Stimulated activated memory B cell treated with anti-CD40 and anti-IgM and Interleukin-4, amounts not matched to agents 10 μg/mL and 1 μg/mL and 100 μg/mL, for 72 hours (primary cell): ENCODE measurements around the gene ABCC9.
"Not testable (repeated sequence)": the region's sequence is repeated elsewhere in the genome, so short reads cannot be mapped to it uniquely, and the experiment has no call there.

Experiments used
- ATAC-seq: fragments of 150-1000 bp; cut with Tn5 transposase; 2 replicates; pipeline ENCODE4 v1.10.0; 2021
- H3K27ac Mint-ChIP-seq: one replicate; pipeline ENCODE4 v1.8.0; 2022; ENCODE audit warnings: mild to moderate bottlenecking, mixed read lengths
- H3K27me3 Mint-ChIP-seq: one replicate; pipeline ENCODE4 v1.8.0; 2022; ENCODE audit warnings: mixed read lengths
- H3K36me3 Mint-ChIP-seq: one replicate; pipeline ENCODE4 v1.8.0; 2022; ENCODE audit warnings: mixed read lengths
- H3K4me1 Mint-ChIP-seq: one replicate; pipeline ENCODE4 v1.8.0; 2022; ENCODE audit warnings: mixed read lengths
- H3K4me3 Mint-ChIP-seq: one replicate; pipeline ENCODE4 v1.8.0; 2022; ENCODE audit warnings: mild to moderate bottlenecking, moderate library complexity, mixed read lengths
- H3K9me3 Mint-ChIP-seq: one replicate; pipeline ENCODE4 v1.8.0; 2022; ENCODE audit warnings: mixed read lengths

ABCC9 gene

GRCh38 chr12:21797539-21797938 lies 143.7 kb downstream of the ABCC9 start:
- peaks cover 13% of the 10 kb centered on the region for H3K27me3 Mint-ChIP-seq
- H3K4me1 Mint-ChIP-seq, result no peaks in the 10 kb centered on the region
- ATAC-seq, result no peak
- no peaks in the 10 kb centered on the region for H3K36me3 Mint-ChIP-seq
- H3K9me3 Mint-ChIP-seq, result no peaks in the 10 kb centered on the region
- H3K27ac Mint-ChIP-seq, result no peak overlapping the region
- no peak overlapping the region for H3K4me3 Mint-ChIP-seq

- Mint-ChIP-seq H3K4me1 (no peaks in the 10 kb centered on the region), H3K9me3 (no peaks in the 10 kb centered on the region), H3K27ac (no peak overlapping the region), H3K27me3 (peaks cover 18% of the 10 kb centered on the region), H3K36me3 (no peaks in the 10 kb centered on the region), H3K4me3 (no peak overlapping the region)
- no peak for ATAC-seq
Observed at GRCh38 chr12:21795648-21796328, 145.4 kb downstream of the ABCC9 start.

GRCh38 chr12:21794807-21795595 lies 146.2 kb downstream of the ABCC9 start:
- not testable (repeated sequence) for H3K36me3 Mint-ChIP-seq, H3K9me3 Mint-ChIP-seq, H3K27ac Mint-ChIP-seq

GRCh38 chr12:21789687-21790086 lies 151.5 kb downstream of the ABCC9 start:
- not testable (repeated sequence) for H3K4me1 Mint-ChIP-seq, H3K27ac Mint-ChIP-seq, H3K36me3 Mint-ChIP-seq, ATAC-seq, H3K4me3 Mint-ChIP-seq, H3K9me3 Mint-ChIP-seq
- peaks cover 18% of the 10 kb centered on the region for H3K27me3 Mint-ChIP-seq

More at GRCh38 chr12:21794807-21795595, 146.2 kb downstream of the ABCC9 start:
- H3K4me1 Mint-ChIP-seq, ATAC-seq, H3K4me3 Mint-ChIP-seq: not testable (repeated sequence)
- H3K27me3 Mint-ChIP-seq, result peaks cover 18% of the 10 kb centered on the region

- Mint-ChIP-seq H3K27ac (no peak overlapping the region), H3K27me3 (peaks cover 9% of the 10 kb centered on the region), H3K9me3 (peaks cover 1% of the 10 kb centered on the region), H3K4me3 (no peak overlapping the region), H3K36me3 (no peaks in the 10 kb centered on the region), H3K4me1 (no peaks in the 10 kb centered on the region)
- ATAC-seq, result no peak
Observed at GRCh38 chr12:21788089-21788983, 152.9 kb downstream of the ABCC9 start.

GRCh38 chr12:21786041-21786531 lies 155.1 kb downstream of the ABCC9 start:
- Mint-ChIP-seq H3K27ac (no peak overlapping the region), H3K4me1 (no peaks in the 10 kb centered on the region), H3K9me3 (peaks cover 3% of the 10 kb centered on the region), H3K4me3 (no peak overlapping the region), H3K36me3 (no peaks in the 10 kb centered on the region), H3K27me3 (no peaks in the 10 kb centered on the region)
- ATAC-seq, result no peak

GRCh38 chr12:21782723-21783122 lies 158.5 kb downstream of the ABCC9 start:
- not testable (repeated sequence) for H3K9me3 Mint-ChIP-seq, H3K4me3 Mint-ChIP-seq

GRCh38 chr12:21780786-21781185 lies 160.4 kb downstream of the ABCC9 start:
- peaks cover 14% of the 10 kb centered on the region for H3K27me3 Mint-ChIP-seq
- ATAC-seq, result no peak
- H3K4me1 Mint-ChIP-seq, result no peaks in the 10 kb centered on the region
- H3K9me3 Mint-ChIP-seq, result peaks cover 3% of the 10 kb centered on the region
- no peaks in the 10 kb centered on the region for H3K36me3 Mint-ChIP-seq
- H3K4me3 Mint-ChIP-seq, result no peak overlapping the region
- no peak overlapping the region for H3K27ac Mint-ChIP-seq

More at GRCh38 chr12:21782723-21783122, 158.5 kb downstream of the ABCC9 start:
- ATAC-seq, H3K27ac Mint-ChIP-seq, H3K4me1 Mint-ChIP-seq, H3K36me3 Mint-ChIP-seq, H3K27me3 Mint-ChIP-seq: not testable (repeated sequence)

GRCh38 chr12:21776175-21776574 lies 165.1 kb downstream of the ABCC9 start:
- Mint-ChIP-seq H3K27ac (no peak overlapping the region), H3K27me3 (peaks cover 39% of the 10 kb centered on the region), H3K9me3 (no peaks in the 10 kb centered on the region), H3K4me3 (no peak overlapping the region), H3K36me3 (no peaks in the 10 kb centered on the region), H3K4me1 (peaks cover 5% of the 10 kb centered on the region)
- ATAC-seq, result no peak

- ATAC-seq, result no peak
- H3K27ac Mint-ChIP-seq, result no peak overlapping the region
- H3K4me1 Mint-ChIP-seq, result peaks cover 5% of the 10 kb centered on the region
- H3K36me3 Mint-ChIP-seq, result no peaks in the 10 kb centered on the region
- no peak overlapping the region for H3K4me3 Mint-ChIP-seq
- H3K9me3 Mint-ChIP-seq, result no peaks in the 10 kb centered on the region
- H3K27me3 Mint-ChIP-seq, result peaks cover 39% of the 10 kb centered on the region
Observed at GRCh38 chr12:21775133-21775820, 165.9 kb downstream of the ABCC9 start.

GRCh38 chr12:21774358-21775132 lies 166.7 kb downstream of the ABCC9 start, which contains the start of gene KCNJ8:
KCNJ8 (minus strand) TSS chr12:21774706; CDS start chr12:21773616, 1,090 bp downstream.
- peaks cover 5% of the 10 kb centered on the region for H3K4me1 Mint-ChIP-seq
- no peaks in the 10 kb centered on the region for H3K9me3 Mint-ChIP-seq
- H3K36me3 Mint-ChIP-seq, result no peaks in the 10 kb centered on the region
- peaks cover 39% of the 10 kb centered on the region for H3K27me3 Mint-ChIP-seq
- H3K27ac Mint-ChIP-seq, result no peak within 1 kb of the TSS
- no peak for ATAC-seq
- no peak within 1 kb of the TSS for H3K4me3 Mint-ChIP-seq

GRCh38 chr12:21773806-21774205 lies 167.4 kb downstream of the ABCC9 start:
- Mint-ChIP-seq H3K9me3 (no peaks in the 10 kb centered on the region), H3K4me3 (no peak overlapping the region), H3K27ac (no peak overlapping the region), H3K36me3 (no peaks in the 10 kb centered on the region), H3K4me1 (peaks cover 5% of the 10 kb centered on the region), H3K27me3 (peaks cover 39% of the 10 kb centered on the region)
- no peak for ATAC-seq

GRCh38 chr12:21773263-21773741 lies 167.9 kb downstream of the ABCC9 start:
- Mint-ChIP-seq H3K27ac (no peak overlapping the region), H3K27me3 (peaks cover 39% of the 10 kb centered on the region)
- peak; percentile 47 for ATAC-seq

GRCh38 chr12:21771311-21771710 lies 169.9 kb downstream of the ABCC9 start:
- H3K27me3 Mint-ChIP-seq, result peaks cover 31% of the 10 kb centered on the region
- no peak overlapping the region for H3K4me3 Mint-ChIP-seq
- peaks cover 5% of the 10 kb centered on the region for H3K4me1 Mint-ChIP-seq
- ATAC-seq, result no peak
- no peak overlapping the region for H3K27ac Mint-ChIP-seq
- no peaks in the 10 kb centered on the region for H3K9me3 Mint-ChIP-seq
- no peaks in the 10 kb centered on the region for H3K36me3 Mint-ChIP-seq

More at GRCh38 chr12:21773263-21773741, 167.9 kb downstream of the ABCC9 start:
- H3K9me3 Mint-ChIP-seq, result no peaks in the 10 kb centered on the region
- H3K4me1 Mint-ChIP-seq, result peaks cover 5% of the 10 kb centered on the region
- H3K4me3 Mint-ChIP-seq, result no peak overlapping the region
- no peaks in the 10 kb centered on the region for H3K36me3 Mint-ChIP-seq
